ENCODE results near the gene INTS1.
"Not testable (repeated sequence)": the region's sequence is repeated elsewhere in the genome, so short reads cannot be mapped to it uniquely, and the experiment has no call there.

INTS1 gene

GRCh38 chr7:1531263-1531978 lies 27.2 kb upstream of the INTS1 start:
- DNase-seq (ENCODE audit: low read depth in 3 of 3, low spot score in 1 of 3), result peak in 2 of 3 donors; percentile 21 to 22

- DNase-seq (ENCODE audit: low read depth in 3 of 3, low spot score in 1 of 3), result no peak
Measured at GRCh38 chr7:1530946-1531262, 26.7 kb upstream of the INTS1 start.

DNA sequence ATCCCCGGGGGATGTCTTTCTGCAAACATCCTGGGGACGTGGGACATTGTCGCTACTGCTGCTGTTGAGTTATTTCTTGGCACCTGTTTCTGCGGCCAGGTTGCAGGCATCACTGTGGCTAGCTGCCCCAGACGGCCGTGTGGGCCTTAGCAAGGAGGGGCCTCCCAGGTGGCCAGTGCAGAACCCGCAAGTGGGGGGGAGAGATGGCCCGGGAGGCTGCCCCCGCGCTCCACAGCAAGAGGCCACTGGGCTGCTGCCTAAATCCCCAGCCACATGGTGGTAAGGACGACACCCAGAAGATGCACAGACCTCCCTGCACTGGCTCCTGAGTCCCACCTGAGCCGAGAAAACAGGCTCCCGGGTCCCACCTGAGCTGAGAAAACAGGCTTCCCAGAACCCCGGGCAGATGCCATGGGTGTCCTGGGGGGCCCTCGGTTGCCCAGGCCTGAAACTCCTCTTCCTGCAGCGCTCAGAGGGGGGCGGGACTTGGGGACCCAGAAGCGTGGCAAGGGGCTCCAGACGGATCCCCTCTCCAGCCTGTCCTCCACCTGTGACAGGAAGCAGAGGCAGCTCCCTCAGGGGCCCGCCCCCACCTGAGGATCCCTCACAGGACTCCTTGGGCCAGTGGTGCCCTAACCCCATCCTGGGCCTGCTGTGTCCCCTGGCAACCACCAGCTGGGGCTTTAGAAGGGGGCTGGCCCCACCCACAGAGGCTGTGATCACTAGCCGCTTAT lies 25.4 kb upstream of the INTS1 start:
- DNase-seq (ENCODE audit: low read depth in 3 of 3, low spot score in 1 of 3), result no peak

DNA sequence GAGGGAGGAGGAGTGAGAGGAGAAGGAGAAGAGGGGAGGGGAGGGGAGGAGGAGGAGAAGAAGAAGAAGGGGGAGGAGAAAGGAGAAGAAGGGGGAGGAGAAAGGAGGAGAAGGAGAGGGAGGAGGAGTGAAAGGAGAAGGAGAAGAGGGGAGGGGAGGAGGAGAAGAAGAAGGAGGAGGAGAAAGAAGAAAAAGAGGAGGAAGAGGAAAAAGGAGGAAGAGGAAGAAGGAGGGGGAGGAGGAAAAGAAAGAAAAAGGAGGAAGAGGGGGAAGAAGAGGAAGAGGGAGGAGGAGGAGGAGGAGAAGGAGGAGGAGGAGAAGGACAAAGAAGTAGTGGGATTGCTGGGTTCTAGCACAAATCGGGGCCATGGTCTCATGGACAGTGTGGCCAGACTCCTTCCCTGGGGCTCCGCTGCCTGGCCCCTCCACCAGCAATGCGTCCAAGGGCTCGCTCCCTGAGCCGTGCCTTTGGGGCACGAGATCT lies 22.1 kb upstream of the INTS1 start:
- no peak for DNase-seq (ENCODE audit: low read depth in 3 of 3, low spot score in 1 of 3)

DNA sequence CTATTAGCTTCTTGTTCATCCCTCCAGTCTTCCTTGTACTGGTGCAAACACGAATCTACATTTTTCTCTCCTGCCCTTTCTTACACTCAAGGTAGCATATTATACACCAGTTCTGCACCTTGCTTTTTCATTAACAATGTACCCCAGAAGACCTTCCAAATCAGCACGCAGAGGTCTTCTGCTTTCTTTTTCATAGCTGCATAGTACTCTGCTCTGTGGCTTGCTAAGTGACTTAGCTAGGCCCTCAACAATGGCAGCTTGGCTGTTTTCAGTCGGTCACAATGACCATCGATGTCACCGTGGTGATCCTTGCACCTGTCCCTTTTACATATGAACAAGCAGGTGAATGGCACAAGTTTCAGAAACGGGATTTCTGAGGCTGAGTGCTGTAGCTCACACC lies 21.2 kb upstream of the INTS1 start:
- DNase-seq (ENCODE audit: low read depth in 3 of 3, low spot score in 1 of 3), result no peak

GRCh38 chr7:1523844-1524243 lies 19.7 kb upstream of the INTS1 start:
- DNase-seq (ENCODE audit: low read depth in 3 of 3, low spot score in 1 of 3), result no peak

DNA sequence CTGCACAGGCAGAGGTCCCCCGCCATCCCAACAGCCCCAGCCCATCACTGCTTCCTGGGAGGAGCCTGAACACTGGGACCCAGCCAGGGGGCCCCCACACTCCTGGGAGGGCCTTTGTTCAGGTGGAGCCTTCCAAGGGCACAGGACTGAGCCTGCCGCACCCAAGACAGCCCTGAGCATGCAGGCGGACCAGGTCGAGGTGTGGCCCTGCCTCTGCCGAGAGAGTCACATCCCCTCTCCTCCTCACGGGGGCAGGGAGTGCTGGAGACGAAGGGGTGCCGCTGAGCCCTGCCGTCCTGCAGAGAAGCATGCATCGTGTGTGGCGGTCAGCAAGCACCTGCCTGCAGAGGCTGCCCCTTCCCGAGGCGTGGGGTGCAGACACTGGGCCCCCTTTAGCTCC lies 19.0 kb upstream of the INTS1 start:
- no peak for DNase-seq (ENCODE audit: low read depth in 3 of 3, low spot score in 1 of 3)

DNA sequence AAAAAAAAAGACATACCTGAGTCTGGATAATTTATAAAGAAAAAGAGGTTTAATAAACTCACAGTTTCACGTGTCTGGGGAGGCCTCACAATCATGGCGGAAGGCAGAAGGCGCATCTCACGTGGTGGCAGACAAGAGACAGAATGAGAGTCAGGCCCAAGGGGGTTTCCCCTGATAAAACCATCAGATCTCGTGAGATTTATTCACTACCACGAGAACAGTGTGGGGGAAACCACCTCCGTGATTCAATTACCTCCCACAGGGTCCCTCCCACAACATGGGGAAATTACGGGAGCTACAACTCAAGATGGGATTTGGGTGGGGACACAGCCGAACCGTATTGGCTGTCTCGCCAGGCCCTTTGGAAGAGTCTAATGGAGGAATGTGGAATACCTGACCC lies 17.3 kb upstream of the INTS1 start:
- DNase-seq (ENCODE audit: low read depth in 3 of 3, low spot score in 1 of 3), result no peak

GRCh38 chr7:1520539-1521234 lies 16.5 kb upstream of the INTS1 start:
- no peak for DNase-seq (ENCODE audit: low read depth in 3 of 3, low spot score in 1 of 3)

DNA sequence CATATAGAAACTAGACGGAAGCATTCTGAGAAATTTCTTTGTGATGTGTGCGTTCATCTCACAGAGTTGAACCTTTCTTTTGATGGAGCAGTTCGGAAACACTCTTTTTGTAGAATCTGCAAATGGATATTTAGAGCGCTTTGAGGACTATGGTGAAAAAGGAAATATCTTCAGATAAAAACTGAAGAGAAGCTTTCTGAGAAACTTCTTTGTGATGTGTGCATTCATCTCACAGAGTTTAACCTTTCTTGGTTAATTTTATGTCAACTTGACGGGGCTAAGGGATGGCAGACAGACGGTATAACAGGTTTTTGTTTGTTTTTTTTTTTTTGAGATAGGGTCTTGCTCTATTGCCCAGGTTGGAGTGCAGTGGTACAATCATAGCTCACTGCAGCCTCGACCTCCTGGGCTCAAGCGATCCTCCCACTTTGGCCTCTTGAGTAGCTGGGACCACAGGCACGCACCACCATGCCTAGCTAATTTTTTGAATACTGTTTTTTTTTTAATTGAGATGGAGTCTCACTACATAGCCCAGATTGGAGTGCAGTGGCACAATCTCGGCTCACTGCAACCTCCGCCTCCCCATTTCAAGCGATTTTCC lies 15.2 kb upstream of the INTS1 start:
- not testable (repeated sequence) for DNase-seq (ENCODE audit: low read depth in 3 of 3, low spot score in 1 of 3)

DNA sequence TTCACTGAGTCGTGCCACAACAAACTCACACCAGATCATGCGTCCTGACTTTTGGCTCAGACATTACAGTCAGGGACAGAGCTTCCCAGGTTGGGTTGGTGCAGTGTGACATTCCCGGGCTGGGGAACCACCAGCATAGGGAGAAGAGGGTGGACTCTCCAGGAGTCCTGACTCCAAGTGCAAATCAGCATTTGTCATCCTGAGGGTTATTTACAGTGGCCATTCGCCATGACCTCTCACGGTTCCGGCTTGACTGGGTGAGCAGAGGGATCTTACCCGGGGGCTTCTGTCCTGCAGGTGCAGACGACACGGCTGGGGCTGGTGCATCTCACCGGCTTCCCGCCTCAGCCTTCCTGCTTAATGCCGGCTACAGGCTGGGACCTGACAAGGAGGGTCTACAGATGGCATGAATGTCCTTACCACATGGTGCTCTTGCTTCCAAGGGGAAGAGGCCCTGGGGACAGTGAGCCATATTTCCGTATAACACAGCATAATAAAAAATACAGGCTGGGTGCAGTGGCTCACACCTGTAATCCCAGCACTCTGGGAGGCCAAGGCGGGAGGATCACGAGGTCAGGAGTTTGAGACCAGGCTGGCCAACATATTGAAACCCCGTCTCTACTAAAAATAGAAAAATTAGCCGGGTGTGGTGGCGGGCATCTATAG lies 12.5 kb upstream of the INTS1 start:
- no peak for DNase-seq (ENCODE audit: low read depth in 3 of 3, low spot score in 1 of 3)

DNA sequence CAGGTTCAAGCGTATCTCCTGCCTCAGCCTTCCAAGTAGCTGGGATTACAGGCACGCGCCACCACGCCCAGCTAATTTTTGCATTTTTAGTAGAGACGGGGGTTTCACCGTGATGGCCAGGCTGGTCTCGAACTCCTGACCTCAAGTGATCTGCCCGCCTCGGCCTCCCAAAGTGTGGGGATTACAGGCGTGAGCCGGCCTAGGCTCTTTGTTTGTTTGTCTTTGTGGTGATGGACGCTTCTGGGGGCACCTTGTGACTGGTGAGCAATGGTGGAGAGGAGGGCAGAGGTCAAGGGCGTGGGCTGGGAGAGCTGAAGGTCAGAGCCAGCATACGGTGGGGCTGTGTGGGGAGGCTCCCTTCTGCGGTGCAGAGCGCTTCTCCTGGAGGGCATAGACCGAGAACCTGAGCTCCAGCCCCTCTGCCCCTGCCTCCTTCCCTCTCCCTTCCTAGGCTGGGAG lies 11.3 kb upstream of the INTS1 start:
- DNase-seq (ENCODE audit: low read depth in 3 of 3, low spot score in 1 of 3), result not testable (repeated sequence)

GRCh38 chr7:1514995-1515401 lies 10.8 kb upstream of the INTS1 start:
- DNase-seq (ENCODE audit: low read depth in 3 of 3, low spot score in 1 of 3), result no peak

- DNase-seq (ENCODE audit: low read depth in 3 of 3, low spot score in 1 of 3), result no peak
Measured at GRCh38 chr7:1514407-1514806, 10.2 kb upstream of the INTS1 start.

DNA sequence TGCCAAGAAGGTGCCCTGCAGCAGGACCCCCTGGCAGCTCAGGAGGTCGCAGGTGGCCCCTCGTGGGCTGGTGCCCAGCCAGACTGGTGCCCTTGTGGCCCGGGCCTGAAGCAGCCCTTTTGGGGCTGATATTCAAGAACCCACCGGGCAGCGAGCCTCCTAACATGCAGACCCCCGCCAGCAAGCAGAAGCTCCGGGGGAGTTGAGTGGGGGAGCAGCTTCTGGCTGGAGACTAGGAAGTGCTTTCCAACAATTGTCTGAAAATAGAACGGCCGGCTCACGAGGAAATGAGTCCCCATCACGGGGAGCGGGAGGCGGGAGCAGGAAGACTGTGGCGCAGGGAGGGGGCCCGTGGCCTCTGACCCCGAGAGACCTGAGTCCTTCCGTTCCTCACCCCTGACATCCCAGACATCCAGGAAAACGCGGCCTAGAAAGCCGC lies 9.5 kb upstream of the INTS1 start:
- no peak for DNase-seq (ENCODE audit: low read depth in 3 of 3, low spot score in 1 of 3)

DNA sequence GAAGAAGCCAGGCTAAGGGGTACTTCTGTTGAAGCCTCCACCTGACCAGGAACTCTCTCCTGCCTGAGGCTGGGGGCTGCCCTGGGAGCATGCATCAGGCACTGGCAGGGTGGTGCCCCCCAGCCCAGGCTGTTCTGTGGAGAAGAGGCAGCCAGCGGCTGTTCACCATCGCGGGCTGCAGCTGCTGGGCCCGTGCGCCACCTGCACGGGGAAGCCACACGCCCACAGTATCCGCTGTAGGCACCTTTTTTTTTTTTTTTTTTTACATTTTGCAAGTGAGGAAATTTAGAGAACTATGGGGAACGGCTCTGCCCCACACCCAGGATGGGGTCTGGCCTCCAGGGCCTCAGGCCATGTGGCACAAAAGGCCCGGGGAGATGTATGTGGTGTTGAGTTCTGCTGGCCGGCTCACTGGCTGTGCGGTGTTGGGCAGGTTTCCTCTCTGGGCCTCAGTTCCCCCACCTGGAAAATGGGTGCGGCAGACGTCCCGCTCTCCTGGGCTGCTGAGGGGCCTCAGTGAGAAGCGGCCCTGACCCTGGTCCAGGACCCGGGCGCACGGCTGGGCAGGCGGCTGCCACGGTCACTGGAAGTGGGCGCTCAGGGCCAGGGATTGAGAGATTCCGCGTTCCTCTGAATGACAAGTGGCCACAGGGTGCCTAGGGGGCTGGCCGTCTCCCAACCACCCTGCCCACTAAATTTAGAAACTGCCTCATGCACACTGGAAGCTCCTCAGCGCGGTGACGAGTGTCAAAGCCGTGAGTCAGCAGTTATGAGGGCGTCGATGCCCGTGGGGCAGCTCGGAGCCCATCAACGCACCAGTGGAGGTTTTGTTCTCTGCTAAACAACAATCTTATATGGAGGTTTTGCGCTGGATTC lies 8.8 kb upstream of the INTS1 start:
- DNase-seq (ENCODE audit: low read depth in 3 of 3, low spot score in 1 of 3), result peak in 2 of 3 donors; percentile 16 to 28

DNA sequence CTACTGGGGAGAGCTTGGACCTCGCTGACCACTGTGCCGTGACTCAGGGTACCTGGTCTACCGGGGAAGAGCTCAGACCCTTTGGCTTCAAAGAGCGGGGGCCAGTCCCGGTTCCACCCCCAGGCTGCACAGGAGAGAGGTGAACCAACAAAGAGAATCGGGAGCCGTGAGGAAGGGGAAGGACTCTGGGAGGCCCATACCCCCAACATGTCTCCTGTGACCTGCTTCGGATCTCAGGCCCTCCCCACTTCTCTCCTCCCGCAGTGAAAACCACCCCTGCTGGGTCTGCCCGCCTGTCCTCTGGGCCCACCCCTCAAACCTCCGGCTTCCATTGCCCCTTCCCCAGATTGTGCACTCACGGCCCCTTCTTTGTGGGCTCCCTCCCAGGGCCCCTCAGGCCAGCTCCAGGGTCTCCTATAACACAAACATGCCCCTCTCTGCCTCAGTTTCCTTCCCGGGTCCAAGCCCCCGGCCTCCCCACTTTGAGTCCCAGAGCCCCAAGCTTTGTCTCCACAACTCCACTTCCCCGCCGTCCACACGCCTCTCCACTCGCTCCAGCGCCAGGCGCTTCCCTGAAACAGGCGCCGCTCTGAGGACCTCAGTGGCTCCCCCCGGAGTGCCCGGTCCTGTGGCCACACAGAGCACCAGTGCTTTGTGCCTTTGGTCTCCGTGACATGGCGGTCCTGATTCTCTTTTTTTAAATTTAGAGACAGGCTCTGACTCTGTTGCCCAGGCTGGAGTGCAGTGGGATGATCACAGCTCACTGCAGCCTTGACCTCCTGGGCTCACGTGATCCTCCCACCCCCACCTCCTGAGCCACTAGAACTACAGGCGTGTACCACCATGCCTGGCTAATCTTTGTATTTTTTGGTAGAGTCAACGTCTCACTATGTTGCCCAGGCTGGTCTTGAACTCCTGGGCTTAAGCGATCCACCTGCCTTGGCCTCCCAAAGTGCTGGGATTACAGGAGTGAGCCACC lies 7.5 kb upstream of the INTS1 start:
- no peak for DNase-seq (ENCODE audit: low read depth in 3 of 3, low spot score in 1 of 3)

DNA sequence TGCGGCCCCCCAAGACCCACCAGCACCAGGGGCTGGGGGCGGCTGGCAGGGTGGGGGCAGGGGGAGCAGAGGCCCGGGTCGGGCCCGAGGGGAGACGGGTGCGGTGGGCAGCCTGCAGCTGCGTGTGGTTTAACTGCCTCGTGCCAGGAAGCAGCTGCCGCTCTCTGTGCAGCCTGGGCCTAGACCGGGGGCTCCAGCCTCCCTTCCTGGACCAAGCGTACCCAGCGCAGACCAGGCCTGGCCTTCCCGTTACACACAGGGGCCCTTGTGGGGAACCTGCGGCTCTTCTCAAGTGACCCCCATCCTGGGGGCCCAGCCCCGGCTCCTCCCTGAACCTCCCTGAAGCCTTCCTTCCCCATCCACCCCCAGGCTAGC lies 6.6 kb upstream of the INTS1 start:
- no peak for DNase-seq (ENCODE audit: low read depth in 3 of 3, low spot score in 1 of 3)

- DNase-seq (ENCODE audit: low read depth in 3 of 3, low spot score in 1 of 3), result no peak
Measured at GRCh38 chr7:1509226-1509625, 5.0 kb upstream of the INTS1 start.
